ENCODE measurements around the gene RASGEF1C.

- TF ChIP-seq CTCF (IDR thresholded peaks at IDR 0.05): no peak
- no peak for TF ChIP-seq POLR2A (IDR thresholded peaks at IDR 0.05)
These were observed 99.1 kb downstream of the RASGEF1C start for GRCh38 chr5:180109920-180110319.
